GM21390 (cell line): ENCODE data around the gene DCST1.

ENCODE experiments used
- ATAC-seq: cut with Tn5 transposase; IDR thresholded peaks from one replicate; pipeline ENCODE4 v1.9.1; 2021; ENCODE audit not compliant: unreplicated experiment

The DCST1 gene

DNA sequence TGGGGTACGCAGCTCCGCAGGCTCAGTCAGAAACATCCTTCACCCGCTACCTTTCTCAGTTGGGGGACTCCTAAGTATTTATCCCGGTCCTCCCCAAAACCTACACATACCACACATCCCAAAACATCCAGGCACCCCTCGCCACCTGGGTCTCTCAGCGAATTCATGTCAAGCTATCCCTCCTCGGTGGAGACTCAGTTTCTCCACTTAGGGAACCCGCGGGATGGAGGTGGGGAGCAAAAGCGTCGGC is 32.3 kb upstream of the DCST1 start:
- ATAC-seq, result no peak

DNA sequence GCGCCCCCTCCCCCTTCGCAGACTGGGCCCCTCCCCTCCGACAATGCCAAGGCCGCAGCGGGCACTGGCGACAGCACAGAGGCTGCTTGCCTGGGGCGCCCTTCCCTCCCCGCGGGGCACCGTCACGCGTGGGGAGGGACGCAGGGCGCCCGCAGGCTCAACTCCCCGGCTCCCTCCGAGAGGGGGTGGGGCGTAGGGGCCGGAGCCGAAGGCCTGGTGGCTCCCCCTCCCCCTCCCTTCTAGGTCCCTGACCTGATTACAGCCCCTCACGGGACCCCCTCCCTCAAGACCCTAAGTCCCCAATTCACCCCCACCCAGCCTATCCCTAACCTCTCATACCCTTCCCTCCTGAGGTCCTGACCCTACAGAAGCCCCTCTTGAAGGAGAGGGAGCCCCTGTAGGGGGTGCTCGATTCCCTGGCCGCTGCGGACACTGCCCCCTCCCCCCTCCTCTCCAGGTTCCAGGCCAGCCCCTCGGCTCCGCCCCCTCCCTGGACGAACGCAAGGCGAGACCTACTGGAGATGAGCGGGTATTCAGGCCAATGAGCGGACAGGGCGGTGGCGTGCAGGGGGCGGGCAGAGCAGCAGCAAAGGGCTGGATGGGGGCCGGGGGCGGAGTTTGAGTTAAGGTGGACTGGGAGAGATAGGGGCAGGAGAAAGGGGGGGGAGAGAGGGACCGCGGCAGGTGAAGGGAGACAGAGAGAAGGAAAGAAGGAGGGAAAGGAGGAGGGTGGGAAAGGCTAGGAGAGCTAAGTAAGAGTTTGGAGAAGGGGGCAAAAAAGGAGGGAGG is 31.8 kb upstream of the DCST1 start:
- no peak for ATAC-seq

DNA sequence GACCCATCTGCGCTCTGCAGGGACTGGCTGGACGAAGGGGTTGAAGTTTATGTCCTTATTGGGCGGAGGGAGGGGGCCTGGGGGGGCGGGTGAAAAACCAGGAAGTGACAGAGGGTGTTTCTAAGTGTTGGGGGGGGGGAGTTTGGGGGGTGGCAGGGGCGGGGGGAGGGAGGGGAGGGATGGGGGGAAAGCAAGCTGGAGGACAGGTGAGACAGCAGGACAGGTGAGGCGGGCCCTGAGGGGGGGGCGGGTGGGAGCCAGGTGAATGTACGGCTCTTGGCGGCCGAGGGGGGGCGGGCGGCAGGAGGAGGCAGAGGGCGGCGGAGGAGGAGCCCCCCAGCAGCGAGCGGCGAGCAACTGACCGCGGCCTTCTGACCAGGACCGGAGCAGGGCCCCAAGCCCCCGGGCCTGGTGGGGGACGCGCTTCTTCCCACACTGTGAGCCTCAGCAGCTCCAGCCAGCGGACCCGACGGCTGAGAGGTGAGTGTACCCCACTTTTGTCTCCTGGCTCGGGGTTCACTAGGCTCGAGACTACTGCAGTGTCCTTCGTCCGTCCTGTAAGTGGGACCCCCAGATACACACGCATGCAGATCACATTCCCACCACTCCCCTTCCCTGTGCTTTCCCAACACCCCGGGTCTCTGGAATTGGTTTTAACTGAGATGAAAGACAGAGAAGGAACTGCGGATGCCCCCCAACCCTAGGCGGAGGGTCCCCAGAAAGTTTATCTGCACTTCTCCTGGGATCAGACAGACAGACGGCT is 31.0 kb upstream of the DCST1 start, which contains the start of gene ZBTB7B:
TSS of gene ZBTB7B (plus strand) at position 339 of the 763 bp plus-strand sequence. CDS start 11,859 bp downstream, outside the sequence.
- ATAC-seq, result no peak

DNA sequence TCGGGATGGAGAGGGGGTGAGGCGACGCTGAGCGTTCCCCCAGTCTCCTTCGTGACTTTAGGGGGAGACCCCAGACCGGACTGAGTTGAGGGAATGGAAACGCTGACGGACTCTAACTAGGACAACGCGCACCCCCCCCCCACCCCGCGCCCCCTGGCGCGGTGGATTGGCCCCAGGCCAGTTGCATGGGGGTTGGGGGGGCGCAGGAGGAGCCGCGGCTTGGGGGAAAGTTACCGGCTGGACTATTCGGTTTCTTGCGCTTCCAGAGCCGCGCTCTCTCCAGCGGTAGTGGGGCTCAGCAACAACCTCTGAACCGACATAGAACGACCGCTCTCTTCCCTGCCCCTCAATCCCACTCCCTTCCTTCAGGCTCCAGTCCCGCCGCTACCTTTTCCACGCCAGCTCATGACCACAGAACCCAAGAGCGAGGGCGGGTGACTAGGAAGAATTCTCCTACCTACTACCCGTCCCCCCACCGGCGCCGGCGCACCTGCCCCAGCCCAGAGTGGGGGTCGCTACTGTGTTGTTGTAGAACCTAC is 30.3 kb upstream of the DCST1 start:
- no peak for ATAC-seq

DNA sequence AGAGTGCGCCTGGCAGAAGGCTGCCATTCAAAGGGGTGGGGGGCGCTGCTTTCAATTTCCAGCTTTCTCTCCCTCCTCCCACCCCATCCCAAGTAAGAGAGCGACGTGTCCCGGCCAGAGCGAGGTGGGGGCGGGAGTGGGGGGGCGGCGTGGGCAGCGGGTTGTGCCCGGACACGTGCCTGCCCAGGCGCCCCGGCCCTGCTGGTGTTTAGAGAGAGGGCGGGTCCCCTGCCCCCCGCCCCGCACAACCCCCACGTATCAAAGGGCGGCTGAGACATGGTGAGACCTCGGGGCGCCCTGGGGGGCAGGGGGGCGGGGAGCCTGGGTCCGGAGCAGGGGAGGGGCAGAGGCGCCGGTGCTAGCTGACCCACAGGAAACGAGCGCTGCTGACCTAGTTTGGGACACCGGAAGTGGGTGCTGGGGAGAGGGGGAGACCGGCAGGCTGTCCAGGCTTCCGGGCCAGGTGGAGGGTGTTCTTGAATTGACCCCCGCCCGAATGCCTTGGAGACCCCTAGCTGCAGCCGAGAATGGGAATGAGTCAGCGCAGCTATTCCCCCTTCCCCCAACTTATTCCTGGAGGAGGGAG is 29.8 kb upstream of the DCST1 start:
- no peak for ATAC-seq

DNA sequence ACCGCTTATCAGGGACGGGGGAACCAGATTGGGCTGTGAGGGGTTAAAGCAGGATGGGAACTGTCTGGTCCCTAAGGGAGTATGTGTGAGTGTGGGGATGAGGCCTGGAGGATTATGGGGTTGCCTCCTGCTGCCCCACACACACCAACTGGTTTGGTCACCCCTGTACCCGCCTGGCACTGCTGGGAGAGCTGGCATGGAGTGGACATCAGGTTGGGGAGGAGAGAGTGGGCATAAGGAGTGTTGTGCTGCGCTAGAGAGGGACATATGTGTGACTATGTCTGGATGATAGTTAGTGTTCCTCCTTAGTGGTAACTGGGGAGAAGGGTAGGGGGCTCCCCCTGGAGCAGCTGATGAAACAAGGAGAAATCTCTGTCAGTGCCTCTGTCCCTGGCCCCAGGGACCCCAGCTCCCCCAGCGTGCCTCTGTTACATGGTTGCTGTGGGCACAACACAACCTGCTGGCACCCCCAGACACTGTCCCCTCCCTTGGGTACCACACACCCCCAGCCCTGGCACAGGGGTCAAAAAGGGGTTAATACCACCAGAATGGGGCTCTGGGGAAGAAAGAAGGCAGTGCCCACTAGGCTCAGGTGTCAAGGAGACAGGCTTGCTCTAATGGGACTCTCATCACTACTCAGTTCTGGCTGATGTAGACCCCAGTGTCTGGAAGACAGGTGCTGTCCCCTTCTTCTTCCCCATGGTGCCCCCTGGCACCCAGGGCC is 29.1 kb upstream of the DCST1 start:
- no peak for ATAC-seq

DNA sequence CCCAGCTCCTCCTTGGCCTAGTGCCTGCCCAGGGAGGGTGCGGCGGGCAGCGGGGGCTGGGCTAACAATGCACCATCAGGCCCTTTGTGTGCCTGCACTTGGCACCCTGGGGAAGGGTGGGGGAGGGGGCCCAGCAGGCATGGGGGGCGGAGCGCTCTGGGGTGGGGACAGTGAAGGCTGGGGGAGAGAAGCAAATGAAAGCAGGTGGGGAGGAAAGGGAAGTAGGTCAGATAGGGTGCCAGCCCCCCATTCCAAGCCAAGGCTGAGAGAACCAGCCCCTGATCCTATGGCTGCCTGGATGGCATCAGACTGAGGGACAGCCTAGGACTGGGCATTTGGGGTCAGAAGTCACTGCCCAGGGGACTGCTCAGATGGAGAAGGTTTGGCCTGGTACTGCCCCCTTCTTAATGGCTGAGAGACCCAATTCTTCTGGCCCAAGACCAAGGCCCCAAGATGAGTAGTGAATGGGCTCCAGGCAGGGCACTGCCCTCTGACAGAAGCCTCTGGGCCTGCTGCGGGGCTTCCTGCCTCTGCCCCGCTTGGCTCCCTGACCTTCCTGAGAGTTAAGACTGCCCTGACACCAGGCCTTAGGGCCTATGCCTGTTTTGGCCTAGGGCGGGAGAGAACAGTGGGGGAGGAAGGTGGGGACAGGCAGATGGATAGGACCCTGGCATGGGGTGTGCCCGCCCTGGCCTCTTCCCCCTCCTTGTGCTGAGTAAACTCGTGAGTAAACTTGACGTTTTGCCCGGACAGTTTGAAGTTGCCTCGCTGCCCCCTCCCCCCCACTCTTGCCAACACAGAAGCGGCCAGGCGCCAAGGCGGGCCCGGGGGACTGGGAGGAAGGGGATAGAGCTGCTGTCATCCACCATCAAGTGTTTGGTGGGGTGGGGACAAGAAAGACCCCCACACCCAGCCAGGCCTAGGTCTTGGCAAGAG is 28.3 kb upstream of the DCST1 start:
- ATAC-seq, result no peak

DNA sequence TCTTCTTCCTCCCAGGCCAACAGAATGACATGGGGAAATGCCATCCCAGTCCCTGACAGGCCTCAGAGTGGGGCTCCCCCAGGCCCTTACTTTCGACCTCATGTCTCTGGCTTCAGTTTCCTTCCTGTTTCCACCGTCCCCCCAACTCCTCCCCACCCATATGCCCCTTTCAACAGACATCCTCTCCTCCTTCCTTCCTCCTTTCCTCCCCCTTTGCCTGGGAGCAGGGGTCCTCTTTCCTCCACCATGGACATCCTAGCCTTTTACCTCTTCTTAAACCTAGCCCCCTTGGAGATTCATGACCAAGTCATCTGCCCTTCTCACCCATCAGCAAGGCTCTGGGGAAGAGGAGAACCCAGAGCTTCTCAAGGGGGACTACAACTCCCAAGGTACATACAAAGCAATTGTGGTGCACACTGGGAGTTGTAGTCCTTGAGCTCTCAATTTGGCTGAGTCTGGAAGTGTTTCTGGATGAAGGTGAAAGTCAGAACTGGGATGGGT is 27.0 kb upstream of the DCST1 start:
- no peak for ATAC-seq

DNA sequence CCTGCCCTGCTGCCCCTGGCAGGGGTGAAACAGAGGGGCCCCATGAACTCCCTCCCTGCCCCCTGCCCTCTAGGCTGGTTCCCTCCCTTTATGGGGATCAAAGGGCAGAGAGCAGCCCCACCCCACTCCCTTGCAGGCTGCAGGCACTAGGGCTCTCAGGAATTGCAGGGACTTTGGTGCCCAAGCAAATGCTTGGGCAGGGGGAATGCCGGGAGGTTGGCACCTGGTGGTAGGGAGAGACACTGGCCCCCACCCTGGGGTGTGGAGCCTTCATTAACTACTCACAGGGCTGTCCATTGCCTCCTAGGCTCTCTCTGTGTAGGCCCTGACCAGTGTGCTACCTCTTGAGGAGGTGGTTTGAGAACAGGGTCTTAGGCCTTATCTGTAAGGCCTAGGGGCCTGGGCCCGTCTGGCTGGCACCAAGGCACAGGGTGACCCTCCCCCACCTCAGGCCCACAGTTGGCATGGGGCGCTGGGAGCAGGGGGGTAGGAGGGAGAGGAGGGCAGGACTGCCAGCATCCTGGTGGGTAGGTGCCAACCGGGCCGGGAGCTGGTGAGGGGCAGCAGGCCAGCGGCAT is 26.3 kb upstream of the DCST1 start:
- no peak for ATAC-seq

DNA sequence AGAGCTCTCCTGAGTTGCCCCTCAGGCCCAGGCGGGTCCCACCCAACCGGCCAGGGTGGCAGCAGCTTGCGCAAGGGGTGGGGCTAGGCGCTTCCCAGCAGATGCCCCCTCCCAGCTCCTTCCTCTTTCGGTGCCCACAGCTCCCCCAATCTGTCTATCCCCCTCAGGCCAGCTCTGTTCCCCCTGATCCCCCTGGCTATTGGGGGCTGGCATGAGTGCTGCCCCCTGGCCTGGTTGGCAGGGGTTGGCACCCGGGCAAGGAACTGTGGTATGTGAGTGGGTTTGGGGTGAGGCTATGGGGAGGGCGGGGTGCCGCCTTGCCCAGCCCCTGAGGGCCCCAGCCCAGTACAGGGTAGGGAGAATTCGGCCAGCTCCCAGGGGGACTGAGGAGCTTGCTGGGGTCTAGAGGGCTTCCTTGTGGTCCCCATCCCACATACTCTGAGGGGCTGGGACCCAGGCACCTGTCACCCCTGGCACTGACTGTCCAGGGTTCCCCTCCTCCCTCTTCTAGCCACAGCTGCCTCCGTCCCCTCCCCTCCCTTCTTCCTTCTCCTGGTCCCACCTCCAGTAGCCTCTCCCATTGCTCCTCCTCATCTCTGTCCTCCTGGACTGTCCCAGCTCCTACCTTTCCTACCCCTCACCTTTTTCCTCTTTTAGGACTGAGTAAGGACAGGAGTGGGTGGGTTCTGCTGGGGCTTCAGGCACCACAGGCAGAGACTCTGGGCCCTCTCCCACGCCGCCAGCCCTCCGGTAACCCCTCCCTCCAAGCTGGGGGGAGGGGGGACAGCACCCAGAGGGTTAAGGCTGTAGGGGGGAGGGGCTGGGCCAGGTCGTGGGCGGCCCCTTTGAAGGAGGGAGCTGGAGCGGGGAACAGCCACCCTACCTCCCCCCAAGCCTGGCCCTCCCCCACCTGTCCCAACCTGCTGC is 25.3 kb upstream of the DCST1 start:
- no peak for ATAC-seq

DNA sequence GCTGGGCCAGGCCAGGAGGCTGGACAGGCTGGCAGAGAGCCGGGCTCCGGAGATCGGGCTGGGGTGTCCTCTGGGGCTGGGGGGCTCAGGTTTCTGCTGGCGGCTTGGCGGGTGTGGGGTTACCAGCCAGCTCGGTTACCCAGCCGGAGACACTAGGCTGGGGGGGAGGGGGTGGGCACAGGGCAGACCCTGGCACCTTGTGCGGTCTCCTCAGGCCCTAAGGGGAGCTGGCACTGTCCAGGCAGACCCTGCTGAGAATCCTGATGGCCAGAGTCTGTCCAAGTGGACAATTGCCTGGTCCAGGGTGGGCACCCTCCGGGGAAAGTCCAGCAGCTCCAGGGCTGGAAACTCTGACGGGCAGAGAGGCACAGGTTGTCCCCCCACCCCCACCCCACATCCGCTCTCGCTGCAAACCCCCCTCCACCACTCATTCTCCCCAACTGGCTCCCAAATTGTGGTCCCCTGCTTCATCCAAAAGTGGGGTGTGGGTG is 24.4 kb upstream of the DCST1 start:
- no peak for ATAC-seq

DNA sequence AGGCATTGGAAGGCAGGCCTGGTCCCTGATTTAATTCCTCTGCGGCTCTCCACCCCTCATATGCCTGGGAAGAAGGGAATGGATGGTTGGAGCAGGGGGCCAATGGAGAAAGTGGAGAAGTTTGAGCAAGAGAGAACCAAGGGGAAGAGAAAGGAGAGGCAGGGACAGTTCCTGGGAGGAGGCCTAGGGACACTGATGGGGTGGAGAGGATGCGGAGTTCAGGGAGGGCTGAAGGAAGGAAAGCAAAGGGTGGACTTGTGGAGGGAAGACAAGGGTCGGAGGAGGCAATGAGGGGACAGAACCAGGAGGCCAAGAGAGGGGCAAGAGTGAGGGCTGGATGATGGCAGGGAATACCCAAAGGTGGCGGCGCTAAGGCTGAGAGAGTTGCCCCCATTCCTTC is 23.9 kb upstream of the DCST1 start:
- ATAC-seq, result no peak

DNA sequence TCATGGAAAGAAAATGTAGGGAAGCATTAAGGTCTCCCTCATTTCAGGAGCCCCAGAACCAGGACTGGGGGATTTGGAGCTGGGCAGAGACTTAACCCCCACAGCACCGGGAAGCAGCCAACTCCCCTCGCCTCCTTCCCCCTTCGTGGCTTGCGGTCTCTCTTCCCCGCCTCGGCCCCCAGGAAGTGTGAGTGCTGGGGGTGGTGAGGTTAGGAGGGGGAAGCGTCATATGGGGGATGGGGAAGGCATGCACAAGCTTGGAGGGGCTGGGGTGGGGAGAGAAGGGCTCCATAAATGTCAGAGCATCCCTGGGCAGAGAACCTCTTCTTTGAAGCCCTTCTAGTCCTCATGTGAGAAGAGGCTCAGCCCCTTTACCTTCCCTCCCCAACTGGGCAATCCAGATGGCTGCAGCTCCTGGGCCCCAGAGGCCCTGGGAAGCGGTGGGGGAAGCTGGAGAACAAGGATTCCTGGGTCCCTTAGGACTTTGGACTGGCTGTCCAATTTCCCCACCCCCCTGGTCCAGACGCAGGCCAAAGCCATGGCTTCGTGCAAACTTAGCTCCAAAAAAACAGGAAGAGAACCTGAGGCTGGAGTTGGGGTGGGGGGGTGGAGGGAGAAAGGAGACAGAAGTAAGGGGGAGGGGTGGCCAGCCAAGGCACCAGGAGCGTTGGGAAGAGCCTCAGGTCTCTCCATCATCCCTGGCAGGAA is 23.3 kb upstream of the DCST1 start:
- ATAC-seq, result no peak

DNA sequence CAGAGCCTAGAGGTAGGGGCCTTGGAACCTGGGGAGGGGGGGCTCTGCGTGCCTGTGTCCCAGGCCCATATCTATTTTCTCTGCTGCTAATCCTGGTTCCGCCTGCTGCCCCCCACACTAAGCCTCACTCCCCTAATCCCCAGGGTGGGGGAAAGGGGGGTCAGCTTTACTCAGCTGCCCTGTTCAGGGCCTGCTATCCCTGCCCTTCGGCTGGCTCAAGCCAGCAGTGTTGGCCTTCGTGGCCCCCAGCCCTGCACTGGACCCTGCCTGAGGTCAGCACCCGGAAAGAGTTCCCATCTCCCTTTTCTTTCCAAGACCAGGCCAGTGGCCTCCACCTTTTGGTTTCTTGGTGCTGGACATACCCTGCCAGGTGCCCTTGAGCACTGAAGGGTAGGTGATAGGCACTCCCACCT is 22.6 kb upstream of the DCST1 start:
- ATAC-seq, result no peak

DNA sequence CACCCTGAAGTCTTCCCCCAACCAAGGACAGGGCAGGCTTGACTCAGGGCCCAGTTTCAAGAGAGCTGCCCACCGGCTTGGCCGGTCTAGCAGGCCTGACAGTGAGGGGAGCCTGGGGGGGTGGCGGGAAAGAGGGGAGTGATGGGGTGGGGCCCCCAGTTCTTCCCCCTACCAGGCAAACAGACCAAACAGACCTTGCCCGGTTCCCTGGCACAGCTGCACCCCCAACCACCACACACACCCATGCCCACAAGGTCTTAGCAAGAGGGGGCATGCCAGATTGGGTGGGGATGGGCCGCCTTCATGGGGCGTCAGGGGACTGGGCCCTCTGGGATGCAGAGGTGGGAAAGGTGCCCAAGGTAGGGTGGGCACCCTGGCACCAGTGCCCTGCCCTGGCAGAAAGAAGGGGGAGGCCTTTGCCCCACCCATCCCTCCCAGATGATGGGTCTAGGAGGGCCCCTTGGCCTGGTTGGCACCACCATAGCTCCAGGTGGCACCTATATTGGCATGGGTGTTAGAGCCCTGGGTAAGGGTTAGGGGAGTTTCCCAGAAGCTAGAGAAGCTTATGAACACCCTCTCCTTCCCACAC is 22.1 kb upstream of the DCST1 start:
- no peak for ATAC-seq

DNA sequence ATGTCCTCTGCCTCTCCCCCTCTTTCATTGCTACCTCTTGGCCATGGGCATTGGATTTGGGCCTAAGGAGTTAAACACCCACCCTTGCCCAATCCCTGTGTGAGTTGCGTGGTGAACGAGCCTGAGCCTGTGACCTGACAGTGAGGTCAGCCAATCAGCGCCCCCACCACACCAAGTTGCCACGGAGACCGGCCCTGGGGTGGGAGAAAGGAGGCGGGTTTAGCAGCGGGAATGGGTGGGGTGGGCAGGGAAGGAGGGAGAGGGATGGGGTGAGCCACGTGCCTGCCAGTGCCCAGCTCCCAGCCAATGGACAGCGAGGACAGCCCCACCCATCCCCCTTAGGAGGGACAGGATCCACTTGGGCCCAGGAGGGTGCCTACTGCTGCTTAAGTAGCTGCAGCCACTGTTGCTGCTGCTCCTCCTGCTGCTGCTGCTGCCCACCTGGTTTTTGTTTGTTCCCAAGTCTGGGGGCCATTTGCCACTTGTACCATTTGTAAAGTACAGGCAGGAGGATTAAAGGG is 21.5 kb upstream of the DCST1 start:
- ATAC-seq, result no peak
